SJSA1 (cell line): ENCODE measurements around the gene SEZ6L. TPM values are rescaled to one million over a fixed set of nuclear protein-coding genes. Genes with fewer than 3 reads are reported as not detected.
A peak's percentile ranks its signal among the peaks of the same experiment; 100 is the strongest.

Source experiments
- DNase-seq, 2 experiments: peaks; one replicate each; pipeline ENCODE4 v3.0.0-alpha.2; 2015 to 2020; ENCODE audit warnings: low spot score in 2 of 2, low read depth in 1 of 2
- H3K27ac ChIP-seq: fragments of 250-450 bp; sonication (Bioruptor Pico); 2 replicates; pipeline ENCODE4 v1.5.1; 2020; ENCODE audit warnings: mild to moderate bottlenecking, moderate library complexity
- H3K27me3 ChIP-seq: fragments of 250-450 bp; sonication (Bioruptor Pico); replicated peaks from 2 replicates; pipeline ENCODE4 v1.5.1; 2020; ENCODE audit warnings: mild to moderate bottlenecking, moderate library complexity
- H3K36me3 ChIP-seq: fragments of 250-450 bp; sonication (Bioruptor Pico); 2 replicates; pipeline ENCODE4 v1.5.1; 2020; ENCODE audit warnings: mild to moderate bottlenecking
- H3K4me1 ChIP-seq: fragments of 250-450 bp; sonication (Bioruptor Pico); replicated peaks from 2 replicates; pipeline ENCODE4 v1.6.1; 2021; ENCODE audit warnings: mild to moderate bottlenecking
- H3K4me3 ChIP-seq: fragments of 250-450 bp; sonication (Bioruptor Pico); 2 replicates; pipeline ENCODE4 v1.5.1; 2020; ENCODE audit warnings: mild to moderate bottlenecking
- H3K9me3 ChIP-seq: fragments of 250-450 bp; sonication (Bioruptor Pico); replicated peaks from 2 replicates; pipeline ENCODE4 v1.5.1; 2020; ENCODE audit warnings: mild to moderate bottlenecking
- total RNA-seq: library from RNA; depleted of rRNA; stranded (reverse); fragments of >200 nt; shearing (Covaris generic); gene quantifications from 2 replicates; pipeline ENCODE4 v1.2.3, GENCODE V29; 2014

Gene SEZ6L
- total RNA-seq, 1 experiment from 2014 or later, result not detected

DNA sequence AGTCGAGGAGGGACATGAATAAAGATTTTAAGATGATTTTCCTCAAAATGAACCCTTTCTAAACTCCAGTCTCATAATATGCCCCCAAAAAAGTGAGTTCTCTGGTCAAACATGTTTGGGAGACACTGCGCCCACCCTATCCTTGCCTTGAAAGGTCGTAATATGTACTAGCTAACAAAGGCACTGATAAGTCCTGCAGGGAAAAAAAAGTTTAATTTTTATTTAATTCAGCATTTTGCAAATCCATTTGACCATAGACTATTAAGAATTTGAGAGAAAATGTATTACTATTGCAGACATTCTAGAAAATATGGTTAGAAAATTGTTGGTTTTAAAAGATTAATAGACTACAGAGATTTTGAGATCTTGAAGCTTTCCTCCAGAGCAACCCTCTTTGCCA is 139.2 kb downstream of the SEZ6L start:
- no peaks in the 10 kb centered on the region for H3K36me3 ChIP-seq
- H3K27ac ChIP-seq, result no peak overlapping the region
- no peaks in the 10 kb centered on the region for H3K9me3 ChIP-seq
- DNase-seq, result no peak
- peaks cover 11% of the 10 kb centered on the region for H3K4me1 ChIP-seq
- peaks cover 44% of the 10 kb centered on the region for H3K27me3 ChIP-seq
- H3K4me3 ChIP-seq, result no peak overlapping the region

DNA sequence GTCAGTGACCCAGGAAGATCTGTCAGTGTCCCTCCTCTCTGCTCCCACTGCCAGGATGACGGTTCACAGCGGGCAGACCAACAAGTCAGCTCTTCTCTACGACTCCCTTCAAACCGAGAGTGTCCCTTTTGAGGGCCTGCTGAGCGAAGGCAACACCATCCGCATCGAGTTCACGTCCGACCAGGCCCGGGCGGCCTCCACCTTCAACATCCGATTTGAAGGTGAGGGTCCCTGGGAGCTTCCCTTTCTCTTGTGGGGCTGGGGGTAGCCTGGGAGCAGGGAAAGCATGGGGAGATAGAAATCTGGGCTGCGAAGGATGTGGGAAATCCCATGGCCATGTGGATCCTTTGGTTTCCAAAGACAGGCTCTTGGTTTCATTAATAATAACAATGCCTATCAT is 141.4 kb downstream of the SEZ6L start:
- Histone ChIP-seq H3K4me1 (peaks cover 29% of the 10 kb centered on the region), H3K9me3 (no peaks in the 10 kb centered on the region), H3K4me3 (no peak overlapping the region), H3K27ac (no peak overlapping the region), H3K36me3 (no peaks in the 10 kb centered on the region), H3K27me3 (peaks cover 24% of the 10 kb centered on the region)
- no peak for DNase-seq

DNA sequence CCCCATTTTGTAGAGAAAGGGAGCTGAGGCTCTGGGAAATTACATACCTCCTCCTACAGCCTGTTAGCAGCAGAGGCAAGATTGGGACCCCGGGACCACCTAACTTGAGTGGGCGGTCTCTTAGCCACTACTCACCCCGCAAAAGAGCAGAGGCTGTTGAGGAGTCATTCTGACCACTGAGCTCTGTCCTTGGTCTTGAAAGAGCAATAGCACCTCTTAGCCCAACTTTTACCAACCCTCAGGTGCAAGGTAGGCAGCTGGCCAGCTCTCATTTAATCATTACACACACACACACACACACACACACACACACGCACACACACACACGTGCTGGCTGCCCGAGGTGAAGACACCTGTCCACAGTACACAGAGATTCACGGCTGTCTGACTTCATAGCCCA is 144.0 kb downstream of the SEZ6L start:
- H3K27me3 ChIP-seq, result peaks cover 2% of the 10 kb centered on the region
- no peak overlapping the region for H3K4me3 ChIP-seq
- H3K27ac ChIP-seq, result no peak overlapping the region
- peaks cover 30% of the 10 kb centered on the region for H3K4me1 ChIP-seq
- H3K9me3 ChIP-seq, result no peaks in the 10 kb centered on the region
- no peak for DNase-seq
- no peaks in the 10 kb centered on the region for H3K36me3 ChIP-seq

DNA sequence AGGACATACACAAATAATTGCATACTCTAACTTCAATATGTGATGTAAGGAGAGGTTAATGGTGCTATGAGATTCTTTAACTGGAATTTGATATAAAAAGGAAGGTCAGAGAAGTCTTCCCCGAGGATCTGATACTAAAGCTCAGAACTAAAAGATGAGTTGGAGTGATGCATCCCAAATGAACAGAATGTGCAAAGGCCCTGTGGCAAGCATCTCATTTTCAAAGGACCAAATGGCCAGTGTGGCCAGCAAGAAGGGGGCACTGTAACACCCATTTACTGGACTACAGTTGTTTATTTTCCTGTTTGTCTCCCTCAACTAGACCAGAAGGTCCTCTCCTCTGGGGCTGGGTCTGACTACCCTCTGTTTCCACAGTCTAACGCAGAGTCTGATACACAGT is 144.9 kb downstream of the SEZ6L start:
- no peaks in the 10 kb centered on the region for H3K9me3 ChIP-seq
- peaks cover 23% of the 10 kb centered on the region for H3K4me1 ChIP-seq
- no peak overlapping the region for H3K4me3 ChIP-seq
- H3K36me3 ChIP-seq, result no peaks in the 10 kb centered on the region
- no peak for DNase-seq
- no peaks in the 10 kb centered on the region for H3K27me3 ChIP-seq
- H3K27ac ChIP-seq, result no peak overlapping the region

DNA sequence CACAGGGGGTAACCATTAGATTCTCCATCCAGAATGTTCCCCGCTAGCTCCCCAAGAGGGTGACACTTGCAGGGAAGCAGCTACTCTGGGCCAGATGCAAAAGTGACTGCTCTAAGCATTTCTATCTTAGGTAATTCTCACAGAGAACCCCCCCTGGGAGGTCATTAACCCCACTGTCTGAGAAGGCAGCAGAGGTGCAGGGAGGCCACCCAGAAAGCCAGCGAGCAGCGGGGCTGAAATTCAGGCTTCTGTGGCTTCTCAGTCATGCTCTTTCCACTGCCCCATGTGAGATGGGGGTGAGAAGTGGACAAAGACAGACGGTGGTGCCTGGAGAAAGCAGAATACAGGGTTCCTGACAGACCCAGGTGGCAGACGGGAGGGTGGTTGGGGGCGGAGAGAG is 145.4 kb downstream of the SEZ6L start:
- Histone ChIP-seq H3K9me3 (no peaks in the 10 kb centered on the region), H3K27ac (peak overlapping the region; percentile 24; the same call in 1 of the 2 replicates), H3K4me1 (peaks cover 19% of the 10 kb centered on the region), H3K4me3 (no peak overlapping the region), H3K27me3 (no peaks in the 10 kb centered on the region), H3K36me3 (no peaks in the 10 kb centered on the region)
- DNase-seq, result peak; percentile 78 to 82

DNA sequence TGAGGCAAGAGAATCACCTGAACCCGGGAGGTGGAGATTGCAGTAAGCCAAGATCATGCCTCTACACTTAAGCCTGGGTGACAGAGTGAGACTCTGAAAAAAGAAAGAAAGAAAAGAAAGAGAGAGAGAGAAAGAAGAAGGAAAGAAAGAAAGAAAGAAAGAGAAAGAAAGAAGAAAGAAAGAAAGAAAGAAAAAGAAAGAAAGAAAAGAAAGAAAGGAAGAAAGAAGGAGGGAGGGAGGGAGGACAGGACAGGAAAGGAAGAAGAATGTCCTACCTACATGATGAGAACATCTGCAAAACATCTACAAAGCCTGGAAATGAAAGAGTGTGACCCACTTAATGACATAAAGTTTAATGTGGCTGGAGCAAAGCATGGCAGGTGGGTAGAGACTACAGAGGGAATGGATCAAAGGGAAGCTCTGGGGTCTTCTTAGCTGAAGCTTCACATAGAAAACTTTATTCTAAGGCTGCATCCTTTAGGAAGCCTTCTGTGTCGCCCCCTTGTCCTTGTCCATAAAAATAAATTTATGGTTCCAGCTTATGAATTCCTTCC is 147.5 kb downstream of the SEZ6L start:
- H3K4me3 ChIP-seq, result no peak overlapping the region
- no peak for DNase-seq
- H3K4me1 ChIP-seq, result peaks cover 37% of the 10 kb centered on the region
- H3K36me3 ChIP-seq, result no peaks in the 10 kb centered on the region
- H3K9me3 ChIP-seq, result no peaks in the 10 kb centered on the region
- no peak overlapping the region for H3K27ac ChIP-seq
- no peaks in the 10 kb centered on the region for H3K27me3 ChIP-seq

DNA sequence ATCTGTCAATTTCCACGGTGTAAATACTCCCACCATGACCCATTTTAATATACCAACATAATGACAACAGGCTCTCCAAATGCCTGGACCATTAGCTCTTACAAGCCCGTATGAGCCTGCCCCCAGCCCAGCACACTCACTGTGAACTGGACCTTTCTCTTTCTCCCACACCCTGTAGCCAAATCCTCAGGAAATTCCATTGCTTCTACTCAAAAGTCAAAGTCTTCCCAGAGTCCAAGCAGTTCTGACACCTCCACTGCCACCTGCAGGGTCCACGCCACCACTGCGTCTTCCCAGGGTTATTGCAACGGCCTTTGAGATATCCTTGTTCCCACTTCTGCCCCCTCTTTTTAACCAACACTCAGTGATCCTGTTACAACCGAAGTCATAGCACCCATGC is 149.7 kb downstream of the SEZ6L start:
- H3K27ac ChIP-seq, result no peak overlapping the region
- H3K4me3 ChIP-seq, result no peak overlapping the region
- no peaks in the 10 kb centered on the region for H3K36me3 ChIP-seq
- no peaks in the 10 kb centered on the region for H3K9me3 ChIP-seq
- no peaks in the 10 kb centered on the region for H3K27me3 ChIP-seq
- peak in 1 of 2 experiments; percentile 51 for DNase-seq
- H3K4me1 ChIP-seq, result peaks cover 55% of the 10 kb centered on the region

DNA sequence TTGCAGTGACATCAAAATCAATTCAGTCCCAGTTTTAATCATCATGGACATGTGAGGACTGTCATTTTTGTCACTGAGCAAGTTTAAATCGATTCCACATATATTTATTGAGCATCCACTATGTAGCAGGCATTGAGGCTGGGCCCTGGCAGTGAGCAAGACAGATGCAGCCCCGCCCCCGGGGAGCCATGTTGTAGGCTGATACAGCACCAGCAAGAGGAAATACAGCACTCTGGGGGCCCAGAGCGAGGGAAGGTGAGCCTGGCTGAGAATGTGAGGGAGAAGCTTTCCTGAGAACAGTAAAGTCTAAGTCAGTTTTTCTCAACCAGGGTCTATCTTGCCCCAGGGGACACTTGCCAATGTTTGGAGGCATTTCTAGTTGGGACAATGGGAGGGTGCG is 151.2 kb downstream of the SEZ6L start:
- H3K36me3 ChIP-seq, result no peaks in the 10 kb centered on the region
- no peaks in the 10 kb centered on the region for H3K9me3 ChIP-seq
- no peak overlapping the region for H3K4me3 ChIP-seq
- DNase-seq, result peak in 1 of 2 experiments; percentile 11
- H3K27ac ChIP-seq, result peak overlapping the region; percentile 100; the same call in 1 of the 2 replicates
- no peaks in the 10 kb centered on the region for H3K27me3 ChIP-seq
- peaks cover 41% of the 10 kb centered on the region for H3K4me1 ChIP-seq

DNA sequence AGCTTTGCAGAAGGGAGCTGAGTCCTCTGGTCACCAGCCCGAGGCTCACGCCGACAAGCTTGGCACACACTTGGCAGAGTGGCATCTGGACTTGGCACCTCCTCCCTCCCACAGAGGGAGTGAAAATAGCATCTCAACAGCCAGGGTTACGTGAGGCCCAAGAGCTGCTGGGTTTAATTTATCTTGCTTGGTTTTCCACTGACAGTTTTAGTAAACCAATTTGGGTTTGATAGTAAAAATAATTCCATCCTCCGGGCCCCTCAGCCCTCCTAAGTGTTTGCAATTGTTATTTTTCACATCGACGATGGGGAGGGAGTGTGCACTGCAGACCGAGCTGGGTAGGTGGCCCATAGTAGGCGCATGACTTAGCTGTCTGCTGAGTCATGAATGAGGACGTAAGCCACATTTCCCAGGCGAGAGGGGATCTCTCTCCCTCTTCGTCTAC is 152.2 kb downstream of the SEZ6L start:
- no peaks in the 10 kb centered on the region for H3K36me3 ChIP-seq
- H3K9me3 ChIP-seq, result no peaks in the 10 kb centered on the region
- no peaks in the 10 kb centered on the region for H3K27me3 ChIP-seq
- DNase-seq, result peak; percentile 95 to 97
- H3K27ac ChIP-seq, result peak overlapping the region; percentile 100
- peaks cover 39% of the 10 kb centered on the region for H3K4me1 ChIP-seq
- no peak overlapping the region for H3K4me3 ChIP-seq

DNA sequence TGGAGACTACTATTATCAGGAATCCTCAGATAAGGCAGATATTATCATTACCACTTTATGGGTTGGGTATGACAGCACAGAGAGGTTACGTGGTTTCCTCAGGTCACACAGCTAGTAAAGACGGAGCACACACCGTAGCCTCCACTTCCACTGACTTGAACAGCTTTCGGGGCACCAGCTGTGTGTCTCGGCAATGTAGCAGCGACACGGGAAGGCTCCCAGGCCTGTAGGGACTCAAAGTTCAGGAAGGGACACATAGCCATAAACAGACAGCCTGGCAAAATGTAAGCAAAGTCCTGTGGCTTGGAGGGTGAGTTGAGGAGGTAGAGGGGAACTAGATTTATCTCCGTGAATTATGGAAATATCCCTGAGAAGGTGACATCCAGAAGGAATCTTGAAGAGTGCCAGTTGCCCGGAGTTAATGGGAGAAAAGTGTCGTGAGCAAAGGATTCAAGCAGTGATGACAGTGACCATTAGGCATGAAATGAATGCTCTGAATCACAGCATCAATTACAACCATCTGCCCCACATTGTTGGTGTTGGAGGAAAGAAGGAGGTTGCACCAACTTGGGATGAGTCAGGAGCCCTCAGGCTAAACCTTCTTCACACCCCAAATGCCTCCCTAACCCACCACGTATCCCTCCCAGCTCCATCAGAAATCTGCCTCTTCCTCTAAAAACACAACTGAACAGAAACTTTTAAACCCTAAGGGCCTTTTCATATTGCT is 153.1 kb downstream of the SEZ6L start:
- no peaks in the 10 kb centered on the region for H3K27me3 ChIP-seq
- DNase-seq, result peak; percentile 96 to 98
- H3K27ac ChIP-seq, result peak overlapping the region; percentile 100
- peaks cover 39% of the 10 kb centered on the region for H3K4me1 ChIP-seq
- H3K4me3 ChIP-seq, result no peak overlapping the region
- H3K36me3 ChIP-seq, result no peaks in the 10 kb centered on the region
- no peaks in the 10 kb centered on the region for H3K9me3 ChIP-seq

DNA sequence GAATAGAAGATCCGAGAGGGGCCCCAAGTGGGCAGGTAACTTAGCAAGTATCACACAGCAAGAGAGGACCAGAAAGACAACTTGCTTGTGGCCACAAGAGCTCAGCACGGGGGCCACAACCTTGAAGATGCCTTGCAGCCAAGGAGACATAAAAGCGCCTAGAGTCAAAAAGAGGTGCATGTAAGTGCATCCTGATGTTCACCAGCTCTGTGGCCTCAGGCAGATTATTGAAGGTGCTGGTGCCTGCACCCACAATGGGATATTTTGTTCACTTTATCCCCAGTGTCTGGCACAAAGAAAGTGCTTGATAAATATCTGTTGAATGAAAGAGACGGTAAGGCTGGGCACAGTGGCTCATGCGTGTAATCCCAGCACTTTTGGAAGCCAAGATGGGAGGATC is 153.8 kb downstream of the SEZ6L start:
- no peaks in the 10 kb centered on the region for H3K27me3 ChIP-seq
- peak overlapping the region; percentile 100 for H3K27ac ChIP-seq
- H3K9me3 ChIP-seq, result no peaks in the 10 kb centered on the region
- no peak overlapping the region for H3K4me3 ChIP-seq
- no peak for DNase-seq
- peaks cover 39% of the 10 kb centered on the region for H3K4me1 ChIP-seq
- no peaks in the 10 kb centered on the region for H3K36me3 ChIP-seq

DNA sequence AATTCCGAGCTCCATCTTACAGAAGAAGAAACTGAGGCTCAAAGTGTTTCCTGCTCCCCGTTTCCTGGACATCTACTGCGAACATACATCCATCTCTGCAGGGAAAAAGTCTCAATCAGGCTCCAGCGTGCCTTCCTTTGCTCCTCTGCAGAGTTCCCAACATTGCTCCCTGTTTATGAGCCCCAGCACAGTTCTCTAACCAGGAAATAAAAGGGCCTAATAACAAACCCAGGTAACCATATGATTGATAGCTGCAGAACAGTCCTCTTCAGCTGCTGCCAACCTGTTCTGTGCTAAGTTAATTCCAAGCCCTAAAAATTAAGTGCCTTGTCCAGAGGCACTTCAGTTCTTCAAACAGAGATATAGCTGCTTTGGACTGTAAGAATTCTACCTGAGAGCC is 154.9 kb downstream of the SEZ6L start:
- no peak for DNase-seq
- Histone ChIP-seq H3K9me3 (no peaks in the 10 kb centered on the region), H3K4me3 (no peak overlapping the region), H3K4me1 (peaks cover 39% of the 10 kb centered on the region), H3K27ac (no peak overlapping the region), H3K36me3 (no peaks in the 10 kb centered on the region), H3K27me3 (no peaks in the 10 kb centered on the region)

DNA sequence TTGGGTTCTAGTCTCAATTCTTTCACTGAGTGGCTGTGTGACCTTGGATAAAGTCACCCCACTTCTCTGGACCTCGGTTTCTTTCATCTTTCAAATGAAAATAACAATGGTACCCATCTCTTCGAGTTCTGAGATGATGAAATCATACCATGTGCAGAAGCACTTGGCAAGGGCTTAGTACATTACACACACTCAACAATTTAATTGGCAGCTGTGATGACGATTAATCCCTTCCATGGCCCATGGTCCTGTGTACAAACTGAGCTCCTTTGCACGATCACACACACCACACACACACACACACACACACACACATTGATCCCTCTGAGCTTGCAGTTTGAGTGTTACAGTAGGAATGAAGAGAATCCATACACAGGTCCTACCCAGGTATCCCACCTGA is 156.4 kb downstream of the SEZ6L start:
- H3K4me3 ChIP-seq, result no peak overlapping the region
- H3K36me3 ChIP-seq, result no peaks in the 10 kb centered on the region
- no peaks in the 10 kb centered on the region for H3K27me3 ChIP-seq
- H3K9me3 ChIP-seq, result no peaks in the 10 kb centered on the region
- H3K4me1 ChIP-seq, result peaks cover 32% of the 10 kb centered on the region
- no peak for DNase-seq
- H3K27ac ChIP-seq, result no peak overlapping the region

DNA sequence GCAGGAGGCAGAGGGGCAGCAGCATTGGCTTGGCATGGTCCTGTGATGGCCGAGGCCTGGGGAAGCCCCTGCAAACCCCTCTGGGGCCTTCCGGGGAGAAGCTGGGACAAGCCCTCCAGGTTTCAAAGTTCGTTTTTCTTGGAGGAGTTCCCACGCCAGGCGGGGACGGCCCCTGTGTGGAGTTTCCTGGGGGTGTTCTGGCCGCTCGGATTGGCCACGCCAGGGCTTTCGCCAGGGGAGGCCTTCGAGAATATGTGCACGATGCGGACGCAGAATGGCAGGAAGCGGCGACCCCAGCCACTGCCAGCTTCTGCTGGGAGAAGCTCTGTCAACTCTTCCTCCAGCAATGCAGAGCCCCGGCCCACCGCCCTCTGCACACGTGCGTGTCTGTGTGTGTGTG is 157.5 kb downstream of the SEZ6L start:
- H3K36me3 ChIP-seq, result no peaks in the 10 kb centered on the region
- H3K27ac ChIP-seq, result no peak overlapping the region
- H3K4me1 ChIP-seq, result peaks cover 21% of the 10 kb centered on the region
- no peaks in the 10 kb centered on the region for H3K9me3 ChIP-seq
- no peaks in the 10 kb centered on the region; the same call in 1 of the 2 replicates for H3K27me3 ChIP-seq
- no peak for DNase-seq
- no peak overlapping the region for H3K4me3 ChIP-seq
